GM10248 (cell line): ENCODE results near the gene SMYD3.

Experiments
- CTCF ChIA-PET: fragments of 300-600 bp; sonication (Branson Sonifier 250); formaldehyde crosslinking; extraction: SDS; loops from one replicate; lab custom pipeline; 2021; ENCODE audit warnings: antibody characterized with exemption; lab: Yijun Ruan, JAX
- POLR2A ChIA-PET: fragments of 350-650 bp; sonication (Branson Sonifier 250); formaldehyde crosslinking; extraction: SDS; loops from one replicate; lab custom pipeline; 2020; ENCODE audit warnings: antibody characterized with exemption; lab: Yijun Ruan, JAX
- DNase-seq: peaks from one replicate; pipeline ENCODE4 v3.0.0; 2012; ENCODE audit errors: extremely low spot score
- CTCF ChIP-seq: IDR thresholded peaks from 2 replicates; pipeline ENCODE4 v1.5.1; 2012; ENCODE audit warnings: mild to moderate bottlenecking, low read depth; ENCODE audit errors: extremely low read depth, missing control alignments, control extremely low read depth

SMYD3 gene

GRCh38 chr1:245921417-245921816 is 585.7 kb downstream of the SMYD3 start:
- no peak for TF ChIP-seq CTCF
- CTCF ChIA-PET: interaction anchor here (0.8 to 1.2 kb wide), 4 partner anchors 11 to 63 kb away, joined by 3 to 5 read pairs (median 4); no protein-coding TSS in a partner anchor
- POLR2A ChIA-PET: no interaction called here
- DNase-seq: no peak

GRCh38 chr1:245917403-245917802 is 589.7 kb downstream of the SMYD3 start:
- ChIA-PET CTCF (no interaction called here), POLR2A (no interaction called here)
- DNase-seq: no peak
- no peak for TF ChIP-seq CTCF

GRCh38 chr1:245915841-245916240 is 591.2 kb downstream of the SMYD3 start:
- TF ChIP-seq CTCF: no peak
- DNase-seq: no peak
- ChIA-PET CTCF (no interaction called here), POLR2A (no interaction called here)

GRCh38 chr1:245915406-245915805 is 591.7 kb downstream of the SMYD3 start:
- no peak for DNase-seq
- no peak for TF ChIP-seq CTCF
- ChIA-PET CTCF (no interaction called here), POLR2A (no interaction called here)

- POLR2A ChIA-PET: no interaction called here
- TF ChIP-seq CTCF: no peak
- CTCF ChIA-PET: interaction anchor here (0.6 kb wide), 1 partner anchor 394 kb away, joined by 3 read pairs; no protein-coding TSS in a partner anchor
- no peak for DNase-seq
These were observed 598.5 kb downstream of the SMYD3 start for GRCh38 chr1:245908543-245908942.

- ChIA-PET CTCF (no interaction called here), POLR2A (no interaction called here)
- no peak for TF ChIP-seq CTCF
- DNase-seq: no peak
These were observed 600.9 kb downstream of the SMYD3 start for GRCh38 chr1:245906207-245906606.
